RWPE2 (cell line): Measurements from ENCODE around the gene EFHD2.

Experiments used
- ATAC-seq: fragments of 200-7000 bp; cut with Tn5 transposase; 3 replicates; pipeline ENCODE4 v1.9.1; 2021; ENCODE audit warnings: low read depth
- DNase-seq: peaks from one replicate; pipeline ENCODE4 v3.0.0-alpha.2; 2020; ENCODE audit warnings: low spot score
- H3K27ac ChIP-seq: fragments of 450-650 bp; 2 replicates; pipeline ENCODE4 v1.5.1; 2017; ENCODE audit warnings: mild to moderate bottlenecking; ENCODE audit not compliant: poor library complexity, severe bottlenecking
- H3K27me3 ChIP-seq: fragments of 250-450 bp; sonication (Bioruptor Pico); 2 replicates; pipeline ENCODE4 v1.5.1; 2021; ENCODE audit warnings: mild to moderate bottlenecking, moderate library complexity; ENCODE audit not compliant: insufficient read depth, poor library complexity, severe bottlenecking
- H3K36me3 ChIP-seq: fragments of 250-450 bp; sonication (Bioruptor Pico); 2 replicates; pipeline ENCODE4 v1.5.1; 2020; ENCODE audit warnings: low read depth, mild to moderate bottlenecking, moderate library complexity
- H3K4me1 ChIP-seq: fragments of 250-450 bp; sonication (Bioruptor Pico); 2 replicates; pipeline ENCODE4 v1.5.1; 2021; ENCODE audit warnings: mild to moderate bottlenecking, moderate library complexity; ENCODE audit not compliant: insufficient read depth, poor library complexity, severe bottlenecking
- H3K4me3 ChIP-seq: fragments of 250-450 bp; sonication (Bioruptor Pico); 2 replicates; pipeline ENCODE4 v1.5.1; 2021; ENCODE audit warnings: mild to moderate bottlenecking, moderate library complexity; ENCODE audit not compliant: severe bottlenecking
- H3K9me3 ChIP-seq: fragments of 250-450 bp; sonication (Bioruptor Pico); 2 replicates; pipeline ENCODE4 v1.5.1; 2021; ENCODE audit warnings: mild to moderate bottlenecking, moderate library complexity; ENCODE audit not compliant: severe bottlenecking
- CTCF ChIP-seq: fragments of 450-650 bp; IDR thresholded peaks from one replicate; pipeline ENCODE4 v1.5.1; 2017; ENCODE audit warnings: mild to moderate bottlenecking, moderate library complexity; ENCODE audit not compliant: poor library complexity, severe bottlenecking

The EFHD2 gene

GRCh38 chr1:15472587-15472986, 62.9 kb downstream of the EFHD2 start:
- H3K27me3 ChIP-seq, result no peaks in the 10 kb centered on the region
- no peaks in the 10 kb centered on the region for H3K4me1 ChIP-seq
- no peak overlapping the region for H3K27ac ChIP-seq
- H3K36me3 ChIP-seq, result no peaks in the 10 kb centered on the region
- H3K9me3 ChIP-seq, result no peaks in the 10 kb centered on the region
- TF ChIP-seq CTCF, result no peak
- H3K4me3 ChIP-seq, result no peak overlapping the region
- ATAC-seq (no peak), DNase-seq (no peak)

- Histone ChIP-seq H3K9me3 (no peaks in the 10 kb centered on the region), H3K4me3 (no peak within 1 kb of the TSS), H3K27me3 (no peaks in the 10 kb centered on the region), H3K4me1 (no peaks in the 10 kb centered on the region), H3K36me3 (no peaks in the 10 kb centered on the region), H3K27ac (no peak within 1 kb of the TSS)
- ATAC-seq (no peak), DNase-seq (no peak)
- TF ChIP-seq CTCF, result no peak
Observed at GRCh38 chr1:15475752-15476314, 66.1 kb downstream of the EFHD2 start, which contains the start of gene CELA2B. TSS of gene CELA2B (plus strand) at chr1:15476104. CDS start at chr1:15476126, 22 bp downstream.

GRCh38 chr1:15476927-15477326, 67.2 kb downstream of the EFHD2 start:
- no peaks in the 10 kb centered on the region for H3K36me3 ChIP-seq
- H3K4me1 ChIP-seq, result no peaks in the 10 kb centered on the region
- no peak for ATAC-seq
- no peak for DNase-seq
- no peak overlapping the region for H3K4me3 ChIP-seq
- no peaks in the 10 kb centered on the region for H3K9me3 ChIP-seq
- no peak for TF ChIP-seq CTCF
- no peak overlapping the region for H3K27ac ChIP-seq
- no peaks in the 10 kb centered on the region for H3K27me3 ChIP-seq

- DNase-seq (no peak), ATAC-seq (no peak)
Observed at GRCh38 chr1:15477646-15478212, 68.0 kb downstream of the EFHD2 start.

More at GRCh38 chr1:15477646-15478212, 68.0 kb downstream of the EFHD2 start:
- Histone ChIP-seq H3K9me3 (no peaks in the 10 kb centered on the region), H3K36me3 (no peaks in the 10 kb centered on the region), H3K4me3 (no peak overlapping the region), H3K4me1 (no peaks in the 10 kb centered on the region), H3K27ac (no peak overlapping the region), H3K27me3 (no peaks in the 10 kb centered on the region)
- no peak for TF ChIP-seq CTCF
